Mesenchymal stem cell (in vitro differentiated cells and primary cell): ENCODE results near the gene TMEM187.

ENCODE experiments used
- DNase-seq: peaks from one replicate; pipeline ENCODE4 v3.0.0-alpha.2; 2013
- H2AFZ ChIP-seq: one replicate; pipeline ENCODE4 v1.6.1; 2013; ENCODE audit warnings: low read depth, mild to moderate bottlenecking, control low read depth, inconsistent platforms, low read length, moderate library complexity
- H2AK5ac ChIP-seq: 2 replicates; pipeline ENCODE4 v1.6.1; 2013; ENCODE audit warnings: low read length, moderate library complexity, mild to moderate bottlenecking, inconsistent platforms; ENCODE audit not compliant: severe bottlenecking
- H2BK120ac ChIP-seq: one replicate; pipeline ENCODE4 v1.6.1; 2013; ENCODE audit warnings: low read depth, mild to moderate bottlenecking, inconsistent platforms, low read length, moderate library complexity
- H2BK12ac ChIP-seq, 2 experiments: one replicate each; pipeline ENCODE4 v1.6.1; 2013; ENCODE audit warnings: inconsistent platforms in 2 of 2, low read length in 2 of 2, mild to moderate bottlenecking in 2 of 2, moderate library complexity in 2 of 2, control low read depth in 1 of 2
- H2BK15ac ChIP-seq: one replicate; pipeline ENCODE4 v1.6.1; 2013; ENCODE audit warnings: mild to moderate bottlenecking, low read depth, inconsistent platforms; ENCODE audit not compliant: poor library complexity, severe bottlenecking
- H2BK5ac ChIP-seq: 2 replicates; pipeline ENCODE4 v1.6.1; 2013; ENCODE audit warnings: low read depth, mild to moderate bottlenecking, low read length, control low read depth, inconsistent platforms; ENCODE audit not compliant: poor library complexity, severe bottlenecking
- H3K14ac ChIP-seq, 2 experiments: one replicate each; pipeline ENCODE4 v1.6.1; 2013; ENCODE audit warnings: inconsistent platforms in 2 of 2, low read length in 2 of 2, control low read depth in 1 of 2, mild to moderate bottlenecking in 1 of 2, moderate library complexity in 1 of 2
- H3K18ac ChIP-seq, 2 experiments: one replicate each; pipeline ENCODE4 v1.6.1; 2013; ENCODE audit warnings: inconsistent platforms in 2 of 2, low read length in 2 of 2, control low read depth in 1 of 2, low read depth in 1 of 2, mild to moderate bottlenecking in 1 of 2
- H3K23ac ChIP-seq, 2 experiments: one replicate each; pipeline ENCODE4 v1.6.1; 2013; ENCODE audit warnings: inconsistent platforms in 2 of 2, low read length in 2 of 2, mild to moderate bottlenecking in 2 of 2, moderate library complexity in 2 of 2, control low read depth in 1 of 2
- H3K27ac ChIP-seq: 2 replicates; pipeline ENCODE4 v1.5.1; 2013; ENCODE audit warnings: mild to moderate bottlenecking, moderate library complexity, low read length, control low read depth, inconsistent platforms; ENCODE audit not compliant: poor library complexity, severe bottlenecking
- H3K27me3 ChIP-seq, 2 experiments: 2 replicates each; pipeline versions ENCODE4 v1.6.1 to v1.7.0; 2013; ENCODE audit warnings: low read length in 2 of 2, mild to moderate bottlenecking in 2 of 2, moderate library complexity in 2 of 2, control low read depth in 1 of 2, inconsistent platforms in 1 of 2; ENCODE audit not compliant: control insufficient read depth in 1 of 2, insufficient read depth in 1 of 2
- H3K36me3 ChIP-seq, 2 experiments: 2 replicates each; pipeline versions ENCODE4 v1.6.1 to v1.7.0; 2013; ENCODE audit warnings: low read length in 2 of 2, control low read depth in 1 of 2, inconsistent platforms in 1 of 2, low read depth in 1 of 2, mild to moderate bottlenecking in 1 of 2; ENCODE audit not compliant: insufficient read depth in 2 of 2, control insufficient read depth in 1 of 2
- H3K4ac ChIP-seq, 2 experiments: one replicate each; pipeline ENCODE4 v1.6.1; 2013; ENCODE audit warnings: inconsistent platforms in 2 of 2, low read length in 2 of 2, mild to moderate bottlenecking in 2 of 2, moderate library complexity in 2 of 2, control low read depth in 1 of 2, low read depth in 1 of 2
- H3K4me1 ChIP-seq: 2 replicates; pipeline ENCODE4 v1.6.1; 2013; ENCODE audit warnings: low read depth, low read length, control low read depth; ENCODE audit not compliant: control insufficient read depth, insufficient read depth
- H3K4me2 ChIP-seq: 2 replicates; pipeline ENCODE4 v1.6.1; 2013; ENCODE audit warnings: low read length, mild to moderate bottlenecking, inconsistent platforms; ENCODE audit not compliant: poor library complexity, severe bottlenecking
- H3K4me3 ChIP-seq, 2 experiments: 2 replicates each; pipeline versions ENCODE4 v1.5.1 to v1.7.0; 2013; ENCODE audit warnings: low read length in 2 of 2, mild to moderate bottlenecking in 2 of 2, control low read depth in 1 of 2, low read depth in 1 of 2; ENCODE audit not compliant: insufficient read depth in 1 of 2
- H3K79me1 ChIP-seq: replicated peaks from 2 replicates; pipeline ENCODE4 v1.6.1; 2013; ENCODE audit warnings: mild to moderate bottlenecking, control low read depth, low read length, inconsistent platforms; ENCODE audit not compliant: poor library complexity, severe bottlenecking
- H3K9ac ChIP-seq: 2 replicates; pipeline ENCODE4 v1.7.0; 2013; ENCODE audit warnings: mild to moderate bottlenecking, low read length, moderate library complexity
- H3K9me3 ChIP-seq: 2 replicates; pipeline ENCODE4 v1.7.0; 2013; ENCODE audit warnings: mild to moderate bottlenecking, low read length; ENCODE audit not compliant: control insufficient read depth
- H4K8ac ChIP-seq: one replicate; pipeline ENCODE4 v1.6.1; 2013; ENCODE audit warnings: inconsistent platforms, mild to moderate bottlenecking, low read length, moderate library complexity
- H4K91ac ChIP-seq: one replicate; pipeline ENCODE4 v1.6.1; 2013; ENCODE audit warnings: mild to moderate bottlenecking, low read length, inconsistent platforms
- WGBS: methylation state at CpG from one replicate; pipeline ENCODE4 v1.1.7; 2013; ENCODE audit warnings: mixed read lengths; 5-methylcytosine and 5-hydroxymethylcytosine counted together

The TMEM187 gene

DNA sequence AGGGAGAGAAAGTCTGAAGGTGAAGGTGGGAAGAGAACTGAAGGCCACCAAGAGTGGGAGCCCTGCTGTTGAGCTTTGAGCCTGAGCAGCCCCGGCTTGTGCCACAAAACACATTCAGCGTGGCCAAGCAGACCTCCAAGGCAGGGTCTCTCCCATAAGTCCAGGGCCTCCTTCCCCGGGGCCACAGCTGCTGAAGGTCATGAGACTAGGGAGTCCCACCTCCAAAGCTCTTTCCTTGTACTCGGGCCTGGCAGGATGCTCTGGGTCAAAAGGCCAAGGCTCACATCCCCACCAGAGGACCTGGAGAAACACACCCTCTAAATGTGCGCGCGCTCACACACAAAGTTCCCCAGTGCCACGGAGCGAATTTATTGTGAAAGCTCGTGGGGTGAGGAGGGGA is 43.0 kb upstream of the TMEM187 start:
- Histone ChIP-seq H4K91ac (no peak overlapping the region), H3K18ac (no peak overlapping the region), H2BK120ac (no peak overlapping the region), H3K79me1 (peaks cover 5% of the 10 kb centered on the region), H2BK5ac (no peak overlapping the region), H3K4me3 (no peak overlapping the region), H3K9me3 (no peaks in the 10 kb centered on the region), H3K4ac (no peak overlapping the region), H3K23ac (no peak overlapping the region), H2AFZ (no peak overlapping the region), H2BK15ac (no peak overlapping the region), H3K27ac (no peak overlapping the region), H3K4me1 (peaks cover 22% of the 10 kb centered on the region), H3K36me3 (peaks cover 34 to 37% of the 10 kb centered on the region in 2 experiments), H3K4me2 (no peak overlapping the region), H4K8ac (no peak overlapping the region), H3K14ac (no peak overlapping the region), H3K27me3 (peaks cover 0 to 16% of the 10 kb centered on the region in 2 experiments), H2BK12ac (no peak overlapping the region), H2AK5ac (no peak overlapping the region), H3K9ac (no peak overlapping the region)
- WGBS, result 87% methylated on average over 4 of the region's 10 CpGs
- DNase-seq, result no peak

DNA sequence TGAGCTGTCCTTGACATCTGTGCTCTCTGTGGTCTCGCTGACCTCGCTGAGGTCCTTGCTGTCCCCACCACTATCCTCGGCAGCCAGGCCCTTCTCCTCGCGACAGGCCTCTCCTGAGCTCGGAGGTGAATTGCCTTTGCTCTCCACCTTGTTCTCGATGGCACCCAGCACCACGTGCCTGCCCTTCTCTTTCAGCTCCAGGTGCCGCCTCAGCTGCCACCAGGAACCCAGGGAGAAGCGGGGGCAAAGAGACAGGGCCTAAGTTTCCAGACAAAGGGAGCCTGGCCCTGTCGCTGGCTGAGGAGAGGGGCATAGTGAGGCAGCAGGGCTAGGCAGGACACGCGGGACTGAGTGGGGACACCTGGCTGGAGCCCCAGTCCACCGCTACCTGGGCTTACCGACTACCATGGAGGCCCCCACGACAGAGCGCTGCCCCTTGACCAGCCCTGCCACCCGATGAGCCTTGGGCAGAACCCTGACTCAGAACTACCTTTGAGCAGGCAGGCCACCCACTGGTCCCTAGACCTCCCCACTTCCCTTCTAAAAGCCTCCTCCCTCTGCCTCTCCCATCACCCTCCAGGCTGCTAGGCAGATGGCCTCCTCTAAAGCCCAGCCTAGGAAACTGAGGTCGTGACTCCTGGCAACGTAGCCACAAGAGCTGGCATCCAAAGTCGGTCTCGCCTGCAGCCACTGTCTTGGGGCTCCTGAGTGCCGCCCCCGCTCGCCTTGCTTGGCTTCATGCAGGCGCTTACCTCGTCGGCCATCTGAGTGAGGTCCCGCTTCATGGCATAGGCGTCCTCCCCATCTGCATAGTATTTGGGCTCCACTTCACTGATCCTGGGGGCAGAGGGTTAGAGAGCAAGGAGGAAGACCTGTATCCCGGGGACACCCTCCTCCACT is 42.3 kb upstream of the TMEM187 start:
- no peak overlapping the region for H3K4ac ChIP-seq

DNA sequence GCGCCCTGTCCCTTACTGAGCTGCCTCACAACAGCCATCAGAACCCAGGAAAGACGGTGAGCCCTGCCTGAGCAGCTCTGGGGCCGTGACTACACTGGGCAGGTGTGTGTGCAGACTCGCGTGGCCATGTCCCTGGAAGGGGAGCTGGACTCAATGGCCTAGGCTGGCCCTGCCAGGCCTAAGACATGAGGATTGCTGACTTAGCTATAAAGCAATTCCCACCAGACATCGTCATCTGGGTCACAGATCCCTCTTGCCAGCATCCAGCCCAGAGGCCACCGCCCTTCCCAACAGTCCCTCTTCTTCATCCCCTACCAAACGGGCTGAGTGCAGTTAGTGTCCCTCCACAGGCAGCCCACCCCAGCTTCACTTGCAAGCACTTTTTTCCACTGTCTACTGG is 41.4 kb upstream of the TMEM187 start:
- H3K4me1 ChIP-seq, result peaks cover 22% of the 10 kb centered on the region
- peaks cover 5% of the 10 kb centered on the region for H3K79me1 ChIP-seq
- no peak overlapping the region for H3K4ac ChIP-seq
- no peak overlapping the region for H3K4me3 ChIP-seq
- no peaks in the 10 kb centered on the region for H3K9me3 ChIP-seq
- no peak overlapping the region for H2AFZ ChIP-seq
- DNase-seq, result no peak
- H3K9ac ChIP-seq, result no peak overlapping the region
- no peak overlapping the region for H2BK5ac ChIP-seq
- H3K23ac ChIP-seq, result no peak overlapping the region
- no peak overlapping the region for H2AK5ac ChIP-seq
- H4K91ac ChIP-seq, result no peak overlapping the region
- H3K27ac ChIP-seq, result no peak overlapping the region
- H3K36me3 ChIP-seq, result peaks cover 34 to 37% of the 10 kb centered on the region in 2 experiments
- H3K27me3 ChIP-seq, result peaks cover 0 to 3% of the 10 kb centered on the region in 2 experiments
- 98% methylated on average over 6 of the region's 8 CpGs for WGBS
- H4K8ac ChIP-seq, result no peak overlapping the region
- peak overlapping the region in 1 of 2 experiments; percentile 39 for H2BK12ac ChIP-seq
- H3K4me2 ChIP-seq, result no peak overlapping the region
- H3K14ac ChIP-seq, result no peak overlapping the region
- no peak overlapping the region for H3K18ac ChIP-seq
- no peak overlapping the region for H2BK120ac ChIP-seq
- H2BK15ac ChIP-seq, result no peak overlapping the region

More for the DNA sequence above, 42.3 kb upstream of the TMEM187 start:
- Histone ChIP-seq H2AFZ (no peak overlapping the region), H4K91ac (no peak overlapping the region), H3K18ac (no peak overlapping the region), H3K14ac (no peak overlapping the region), H2BK12ac (no peak overlapping the region), H3K9me3 (no peaks in the 10 kb centered on the region), H3K27ac (no peak overlapping the region), H4K8ac (no peak overlapping the region), H3K36me3 (peaks cover 34 to 37% of the 10 kb centered on the region in 2 experiments), H2BK120ac (no peak overlapping the region), H2AK5ac (no peak overlapping the region), H2BK15ac (no peak overlapping the region), H3K4me1 (peaks cover 23% of the 10 kb centered on the region), H2BK5ac (no peak overlapping the region), H3K4me3 (no peak overlapping the region), H3K23ac (no peak overlapping the region), H3K27me3 (peaks cover 0 to 10% of the 10 kb centered on the region in 2 experiments), H3K79me1 (peaks cover 5% of the 10 kb centered on the region), H3K9ac (no peak overlapping the region), H3K4me2 (no peak overlapping the region)
- DNase-seq, result no peak
- 89% methylated on average over 25 of the region's 31 CpGs for WGBS

DNA sequence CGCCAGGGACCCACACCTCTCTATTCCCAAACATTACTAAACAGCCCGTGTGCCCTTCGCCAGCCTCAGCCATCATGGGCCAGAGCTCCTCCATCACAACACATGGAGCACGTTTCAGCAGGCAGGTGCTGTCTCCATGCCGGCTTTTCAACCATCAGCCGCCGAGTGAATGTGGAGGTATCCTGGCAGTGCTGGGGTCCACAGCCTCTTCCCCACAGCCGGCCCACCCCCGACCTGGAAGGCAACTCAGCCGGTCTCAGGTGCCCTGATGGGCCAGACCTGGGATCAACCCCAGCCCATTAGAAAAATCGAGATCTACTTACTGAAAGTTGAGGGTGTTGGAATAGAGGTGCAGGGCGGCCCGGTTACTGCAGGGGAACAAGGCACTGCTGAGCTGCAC is 40.8 kb upstream of the TMEM187 start:
- Histone ChIP-seq H3K4me1 (peaks cover 16% of the 10 kb centered on the region), H3K9me3 (no peaks in the 10 kb centered on the region), H2BK120ac (no peak overlapping the region), H3K27me3 (no peaks in the 10 kb centered on the region), H3K27ac (no peak overlapping the region), H3K79me1 (peaks cover 5% of the 10 kb centered on the region), H4K91ac (no peak overlapping the region), H3K4ac (no peak overlapping the region), H2AFZ (no peak overlapping the region), H2BK12ac (no peak overlapping the region), H3K14ac (no peak overlapping the region), H4K8ac (no peak overlapping the region), H2AK5ac (no peak overlapping the region), H2BK5ac (no peak overlapping the region), H3K36me3 (peaks cover 34 to 37% of the 10 kb centered on the region in 2 experiments), H3K4me2 (no peak overlapping the region), H3K18ac (no peak overlapping the region), H3K23ac (no peak overlapping the region), H3K9ac (no peak overlapping the region), H3K4me3 (no peak overlapping the region), H2BK15ac (no peak overlapping the region)
- 97% methylated on average over 13 of the region's 13 CpGs for WGBS
- no peak for DNase-seq
